Hepatocyte (in vitro differentiated cells): ENCODE data around the gene NAV3. TPM values are rescaled to one million over a fixed set of nuclear protein-coding genes. Genes with fewer than 3 reads are reported as not detected.
A peak's percentile ranks its signal among the peaks of the same experiment; 100 is the strongest.

Source experiments
- DNase-seq: peaks from one replicate; pipeline ENCODE4 v3.0.0-alpha.2; 2016; ENCODE audit warnings: low spot score
- H2AFZ ChIP-seq: fragments of 200-600 bp; sonication (generic); 2 replicates; pipeline ENCODE4 v1.6.0; 2016; ENCODE audit warnings: antibody characterized with exemption, mild to moderate bottlenecking
- H3K27ac ChIP-seq: fragments of 200-600 bp; sonication (generic); 2 replicates; pipeline ENCODE4 v1.5.1; 2016; ENCODE audit warnings: mild to moderate bottlenecking
- H3K27me3 ChIP-seq: fragments of 200-600 bp; sonication (generic); 2 replicates; pipeline ENCODE4 v1.6.1; 2016
- H3K36me3 ChIP-seq: fragments of 200-600 bp; sonication (generic); replicated peaks from 2 replicates; pipeline ENCODE4 v1.5.1; 2016; ENCODE audit warnings: low read depth; ENCODE audit not compliant: insufficient read depth
- H3K4me1 ChIP-seq: fragments of 200-600 bp; sonication (generic); 2 replicates; pipeline ENCODE4 v1.5.1; 2016; ENCODE audit warnings: mild to moderate bottlenecking, moderate library complexity; ENCODE audit not compliant: insufficient read depth
- H3K4me2 ChIP-seq: fragments of 200-600 bp; sonication (generic); 2 replicates; pipeline ENCODE4 v1.6.0; 2016
- H3K4me3 ChIP-seq: fragments of 200-600 bp; sonication (generic); 2 replicates; pipeline ENCODE4 v1.5.1; 2016; ENCODE audit warnings: mild to moderate bottlenecking
- H3K79me2 ChIP-seq: fragments of 200-600 bp; sonication (generic); 2 replicates; pipeline ENCODE4 v1.6.0; 2017; ENCODE audit warnings: mild to moderate bottlenecking
- H3K9me2 ChIP-seq: fragments of 200-600 bp; sonication (generic); replicated peaks from 2 replicates; pipeline ENCODE4 v1.6.0; 2017; ENCODE audit warnings: mild to moderate bottlenecking; ENCODE audit not compliant: insufficient read depth
- H3K9me3 ChIP-seq: fragments of 200-600 bp; sonication (generic); 2 replicates; pipeline ENCODE4 v1.5.1; 2016; ENCODE audit warnings: low read depth, mild to moderate bottlenecking
- H4K20me1 ChIP-seq: fragments of 200-600 bp; sonication (generic); 2 replicates; pipeline ENCODE4 v1.6.0; 2016; ENCODE audit warnings: mild to moderate bottlenecking; ENCODE audit not compliant: insufficient read depth, poor library complexity, severe bottlenecking
- CTCF ChIP-seq: fragments of 200-600 bp; sonication (generic); IDR thresholded peaks from 2 replicates; pipeline ENCODE4 v1.5.1; 2016; ENCODE audit warnings: antibody characterized with exemption, mild to moderate bottlenecking; ENCODE audit not compliant: poor library complexity
- EZH2 ChIP-seq: fragments of 200-600 bp; sonication (generic); IDR thresholded peaks from 2 replicates; pipeline ENCODE4 v1.6.1; 2016; ENCODE audit warnings: antibody characterized with exemption, mild to moderate bottlenecking, borderline replicate concordance
- EZH2phosphoT487 ChIP-seq: fragments of 200-600 bp; sonication (generic); IDR thresholded peaks from one replicate; pipeline ENCODE4 v1.6.1; 2018; ENCODE audit warnings: antibody characterized with exemption, mild to moderate bottlenecking, low read depth, moderate library complexity; ENCODE audit not compliant: unreplicated experiment, severe bottlenecking
- WGBS: methylation state at CpG from one replicate; pipeline ENCODE4 v1.1.6; 2016; ENCODE audit warnings: low lambda C conversion rate; ENCODE audit errors: missing lambda C conversion rate; 5-methylcytosine and 5-hydroxymethylcytosine counted together
- polyA plus RNA-seq: library from polyadenylated mRNA; unstranded; fragments of >200 nt; fragmentation: Nextera tagmentation; extraction: Ambion mirVana; gene quantifications from 2 replicates; pipeline ENCODE4 v1.2.1, GENCODE V29; 2016
- total RNA-seq: library from RNA; depleted of rRNA; stranded (reverse); fragments of >200 nt; gene quantifications from 2 replicates; pipeline ENCODE4 v1.2.3, GENCODE V29; 2014

Gene NAV3
- total and polyA plus RNA-seq, 2 experiments from 2014 or later, result 1.4 to 9.2 TPM

- H2AFZ ChIP-seq, result no peak overlapping the region
- no peak overlapping the region for H3K27ac ChIP-seq
- H3K36me3 ChIP-seq, result no peaks in the 10 kb centered on the region
- no peaks in the 10 kb centered on the region for H3K79me2 ChIP-seq
- H3K4me3 ChIP-seq, result no peak overlapping the region
- no peaks in the 10 kb centered on the region for H3K27me3 ChIP-seq
- H4K20me1 ChIP-seq, result no peaks in the 10 kb centered on the region
- H3K9me3 ChIP-seq, result no peaks in the 10 kb centered on the region
- DNase-seq, result no peak
- H3K9me2 ChIP-seq, result no peaks in the 10 kb centered on the region
- H3K4me2 ChIP-seq, result no peak overlapping the region
- 81% methylated on average over 6 of the region's 6 CpGs for WGBS
- no peak for TF ChIP-seq EZH2phosphoT487
- TF ChIP-seq EZH2, result no peak
- peak; percentile 37 for TF ChIP-seq CTCF
- no peaks in the 10 kb centered on the region for H3K4me1 ChIP-seq
Measured at GRCh38 chr12:78120866-78121560, 290.3 kb downstream of the NAV3 start.

GRCh38 chr12:78121969-78122610 is 291.4 kb downstream of the NAV3 start:
- H3K4me1 ChIP-seq, result no peaks in the 10 kb centered on the region
- no peaks in the 10 kb centered on the region for H3K27me3 ChIP-seq
- no peaks in the 10 kb centered on the region for H3K79me2 ChIP-seq
- TF ChIP-seq EZH2 (no peak), CTCF (no peak), EZH2phosphoT487 (no peak)
- WGBS, result 83% methylated on average over 16 of the region's 16 CpGs
- no peaks in the 10 kb centered on the region for H3K9me3 ChIP-seq
- H2AFZ ChIP-seq, result no peak overlapping the region
- no peak overlapping the region for H3K27ac ChIP-seq
- no peaks in the 10 kb centered on the region for H3K36me3 ChIP-seq
- H3K4me2 ChIP-seq, result no peak overlapping the region
- peak; percentile 6 for DNase-seq
- H4K20me1 ChIP-seq, result no peaks in the 10 kb centered on the region
- no peak overlapping the region for H3K4me3 ChIP-seq
- H3K9me2 ChIP-seq, result no peaks in the 10 kb centered on the region

- no peak for DNase-seq
- no peaks in the 10 kb centered on the region for H3K9me2 ChIP-seq
- H3K4me2 ChIP-seq, result no peak overlapping the region
- no peak overlapping the region for H3K4me3 ChIP-seq
- no peak overlapping the region for H2AFZ ChIP-seq
- no peaks in the 10 kb centered on the region for H3K79me2 ChIP-seq
- H4K20me1 ChIP-seq, result no peaks in the 10 kb centered on the region
- no peaks in the 10 kb centered on the region for H3K4me1 ChIP-seq
- no peaks in the 10 kb centered on the region for H3K36me3 ChIP-seq
- no peaks in the 10 kb centered on the region for H3K9me3 ChIP-seq
- TF ChIP-seq EZH2 (no peak), EZH2phosphoT487 (no peak), CTCF (no peak)
- H3K27me3 ChIP-seq, result no peaks in the 10 kb centered on the region
- 65% methylated on average over 2 of the region's 2 CpGs for WGBS
- no peak overlapping the region for H3K27ac ChIP-seq
Measured at GRCh38 chr12:78128211-78128610, 297.5 kb downstream of the NAV3 start.
